Activated CD8-positive, alpha-beta memory T cell treated with anti-CD3 and anti-CD28 coated beads for 24 hours (primary cell): Measurements from ENCODE around the gene MPRIP.

Experiments
- DNase-seq: peaks from one replicate; pipeline ENCODE4 v3.0.0-alpha.2; 2020

Gene MPRIP

DNA sequence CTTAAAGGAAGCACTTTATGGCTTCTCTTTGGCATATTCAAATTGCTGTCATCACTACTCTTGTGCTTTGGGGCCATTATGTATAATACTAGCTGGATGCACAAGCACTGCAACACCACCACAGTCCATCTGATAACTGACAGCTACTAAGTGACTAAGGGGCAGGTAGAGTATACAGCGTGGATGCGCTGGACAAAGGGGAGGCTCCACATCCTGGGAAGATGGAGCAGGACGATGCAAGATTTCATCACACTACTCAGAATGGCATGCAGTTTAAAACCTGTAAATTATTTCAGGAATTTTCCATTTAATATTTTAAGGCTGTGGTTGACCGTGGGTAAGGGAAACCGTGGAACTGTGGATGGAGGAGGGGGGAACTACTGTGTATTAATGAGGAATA is 25.0 kb downstream of the MPRIP start:
- no peak for DNase-seq

DNA sequence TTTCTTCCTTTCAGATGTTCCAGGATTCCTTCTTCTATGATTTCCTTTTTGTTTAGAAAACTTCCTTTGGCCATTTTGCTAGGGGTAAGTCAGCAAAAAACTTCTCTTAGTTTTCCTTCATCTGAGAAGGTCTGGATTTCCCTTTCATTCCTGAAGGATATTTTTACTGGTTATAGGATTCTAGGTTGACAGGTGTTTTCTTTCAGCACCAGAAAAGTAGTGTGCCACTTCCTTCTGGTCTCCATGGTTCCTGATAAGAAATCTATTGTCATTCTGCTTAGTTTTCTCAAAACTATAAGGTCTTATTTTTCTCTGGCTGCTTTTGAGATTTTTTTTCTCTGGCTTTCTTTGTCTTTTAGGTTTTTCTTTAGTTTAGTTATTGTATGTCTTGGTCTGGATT is 27.6 kb downstream of the MPRIP start:
- no peak for DNase-seq

DNA sequence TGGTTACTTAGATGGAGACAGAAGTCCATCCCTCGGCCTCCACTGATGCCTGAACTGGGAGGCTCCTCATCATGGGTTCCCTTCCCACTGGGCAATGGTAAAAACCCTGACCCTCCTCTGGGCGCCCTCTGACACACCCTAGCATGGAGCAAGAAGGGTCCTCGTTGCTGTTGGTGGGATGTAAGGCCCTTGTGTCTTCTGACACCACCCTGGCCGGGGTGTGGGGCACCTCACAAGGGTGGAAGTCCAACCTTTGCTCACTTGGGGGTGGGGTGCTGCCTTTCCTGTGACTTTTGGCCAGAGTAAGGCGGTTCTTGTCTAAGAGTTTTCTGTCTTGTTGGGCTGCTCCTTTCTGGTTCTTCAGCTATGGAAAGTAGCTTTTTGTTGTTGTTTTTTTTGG is 28.7 kb downstream of the MPRIP start:
- DNase-seq = no peak

DNA sequence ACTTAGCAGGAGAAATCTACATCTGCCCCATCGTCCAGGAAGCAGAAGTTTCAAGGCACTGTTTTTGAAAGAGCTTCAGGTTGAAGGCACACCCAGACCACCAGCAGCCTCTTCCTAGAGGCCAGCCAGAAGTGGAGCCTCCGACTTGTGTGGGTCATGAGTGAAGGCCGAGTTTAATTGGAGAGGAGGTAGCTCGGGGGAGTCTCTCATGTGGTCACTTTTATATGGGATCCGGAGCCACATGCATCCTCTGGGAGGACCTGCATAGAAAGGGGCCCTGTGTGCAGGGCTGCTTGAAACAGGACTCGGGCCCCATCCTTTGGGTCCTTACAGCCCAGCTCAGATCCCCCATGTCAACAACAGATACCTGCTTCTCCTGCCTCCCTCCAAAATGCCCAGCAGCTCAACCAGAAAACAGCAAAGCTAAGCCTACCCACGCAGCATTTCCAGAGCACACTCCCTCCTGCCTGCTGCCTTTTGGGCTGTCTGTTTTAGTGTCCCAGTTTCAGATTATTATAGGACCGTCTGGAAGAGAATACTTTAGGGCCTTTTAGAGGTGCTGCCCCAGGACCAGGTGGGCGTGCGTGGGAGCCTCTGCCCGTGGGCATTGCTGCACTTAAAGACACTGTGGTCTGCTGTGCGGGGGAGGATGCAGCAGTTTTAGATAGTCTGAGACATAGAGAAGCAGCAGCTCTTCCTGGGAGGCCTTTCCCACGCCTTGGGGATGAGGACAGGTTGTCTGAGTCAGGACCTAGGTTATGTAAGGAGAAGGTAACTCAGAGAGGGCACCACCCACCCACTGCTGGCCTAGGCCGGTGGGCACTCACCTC is 29.5 kb downstream of the MPRIP start:
- DNase-seq = no peak

GRCh38 chr17:17072546-17072945 is 30.3 kb downstream of the MPRIP start:
- no peak for DNase-seq

DNA sequence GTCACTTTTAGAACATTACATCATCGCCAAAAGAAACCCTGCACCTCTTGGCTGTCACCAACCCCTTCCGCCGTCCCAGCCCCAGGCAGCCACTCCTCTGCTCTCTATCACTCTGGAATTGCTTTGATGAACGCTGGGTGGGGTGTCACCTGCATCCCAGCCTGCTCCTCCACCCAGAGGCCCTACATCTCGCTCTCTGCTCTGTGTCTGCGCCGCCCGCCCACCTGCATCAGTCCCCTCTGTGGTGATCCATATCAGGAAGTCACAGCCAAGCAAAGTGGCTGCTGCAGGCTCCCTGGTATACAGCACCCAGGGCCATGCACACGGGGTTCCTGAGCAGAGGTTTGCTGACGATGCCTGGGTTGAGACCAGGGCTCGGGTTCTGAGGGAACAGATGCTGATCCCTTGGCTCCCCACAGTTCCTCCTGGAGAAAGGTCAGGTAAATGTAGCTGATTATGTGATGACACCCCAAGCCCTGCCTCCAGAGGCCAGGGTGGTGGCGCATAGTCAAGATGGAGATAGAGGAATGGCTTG is 30.8 kb downstream of the MPRIP start:
- DNase-seq = no peak

DNA sequence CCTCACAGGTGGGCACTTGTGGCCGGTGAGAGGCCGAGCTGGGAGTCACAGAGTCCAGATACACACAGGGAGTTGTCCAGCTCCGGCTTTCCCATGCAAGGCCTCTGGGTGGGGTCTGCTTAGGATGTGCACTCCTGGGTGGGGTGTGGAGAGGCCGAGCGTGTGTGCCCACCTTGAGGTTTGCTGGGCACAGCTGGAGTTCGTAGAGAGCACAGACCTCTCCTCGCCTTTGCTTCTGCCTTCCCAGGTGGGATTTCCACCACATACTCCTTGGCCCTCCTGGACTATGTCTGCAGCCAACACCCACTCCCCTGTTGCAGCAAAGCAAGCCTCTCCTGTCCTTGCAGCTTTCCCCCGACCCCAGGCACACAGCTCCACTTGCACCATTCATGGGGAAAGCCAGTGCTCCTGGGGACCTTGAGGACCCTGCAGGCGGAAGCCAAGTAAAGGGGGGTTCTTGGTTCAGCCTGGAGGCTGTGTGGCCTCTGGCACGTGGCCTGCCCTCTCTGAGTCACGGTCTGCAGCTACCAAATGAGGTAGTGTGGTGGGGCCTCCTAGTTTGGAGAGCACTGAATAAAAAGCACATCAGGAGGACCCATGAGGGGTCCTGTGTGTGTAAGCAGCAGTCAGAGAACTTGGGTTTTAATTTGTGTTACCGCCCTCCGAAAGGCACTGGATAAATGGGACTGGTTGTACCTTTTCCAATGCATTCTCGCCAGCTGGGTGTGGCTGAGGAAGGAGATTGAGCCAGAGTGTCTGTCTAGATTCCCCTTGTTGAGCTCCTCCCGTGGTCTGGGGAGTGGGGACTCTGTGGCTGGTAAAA is 31.5 kb downstream of the MPRIP start:
- DNase-seq = no peak

- no peak for DNase-seq
Measured at GRCh38 chr17:17075125-17075781, 33.0 kb downstream of the MPRIP start.

- DNase-seq = no peak
Measured at GRCh38 chr17:17076066-17076465, 33.8 kb downstream of the MPRIP start.

DNA sequence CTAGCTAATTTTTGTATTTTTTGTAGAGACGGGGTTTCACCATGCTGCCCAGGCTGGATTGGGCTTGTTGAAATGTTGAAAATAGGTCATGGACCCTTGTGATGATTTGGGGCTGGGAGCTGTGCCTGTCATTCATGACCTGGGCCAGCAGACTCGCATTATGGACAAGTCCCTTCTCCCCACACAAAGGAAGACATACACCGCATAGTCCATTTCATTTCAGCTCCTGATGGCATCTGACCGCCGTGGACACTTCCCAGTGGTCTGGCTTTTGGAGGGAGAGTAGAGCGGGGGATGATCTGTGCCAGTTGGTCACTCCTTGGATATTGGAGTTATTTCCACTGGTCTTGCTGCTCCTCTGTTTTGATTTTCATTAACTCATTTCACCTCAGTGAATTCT is 34.8 kb downstream of the MPRIP start:
- no peak for DNase-seq

- DNase-seq = no peak
Measured at GRCh38 chr17:17077861-17078732, 35.8 kb downstream of the MPRIP start.

GRCh38 chr17:17078832-17079231 is 36.6 kb downstream of the MPRIP start:
- DNase-seq = no peak

- no peak for DNase-seq
Measured at GRCh38 chr17:17079336-17079735, 37.1 kb downstream of the MPRIP start.

GRCh38 chr17:17079761-17080160 is 37.5 kb downstream of the MPRIP start:
- DNase-seq = no peak

- DNase-seq = no peak
Measured at GRCh38 chr17:17080181-17080631, 37.9 kb downstream of the MPRIP start.

- DNase-seq = no peak
Measured at GRCh38 chr17:17080781-17081180, 38.5 kb downstream of the MPRIP start.

- no peak for DNase-seq
Measured at GRCh38 chr17:17081304-17081940, 39.2 kb downstream of the MPRIP start.

- DNase-seq = no peak
Measured at GRCh38 chr17:17082878-17083277, 40.6 kb downstream of the MPRIP start.

DNA sequence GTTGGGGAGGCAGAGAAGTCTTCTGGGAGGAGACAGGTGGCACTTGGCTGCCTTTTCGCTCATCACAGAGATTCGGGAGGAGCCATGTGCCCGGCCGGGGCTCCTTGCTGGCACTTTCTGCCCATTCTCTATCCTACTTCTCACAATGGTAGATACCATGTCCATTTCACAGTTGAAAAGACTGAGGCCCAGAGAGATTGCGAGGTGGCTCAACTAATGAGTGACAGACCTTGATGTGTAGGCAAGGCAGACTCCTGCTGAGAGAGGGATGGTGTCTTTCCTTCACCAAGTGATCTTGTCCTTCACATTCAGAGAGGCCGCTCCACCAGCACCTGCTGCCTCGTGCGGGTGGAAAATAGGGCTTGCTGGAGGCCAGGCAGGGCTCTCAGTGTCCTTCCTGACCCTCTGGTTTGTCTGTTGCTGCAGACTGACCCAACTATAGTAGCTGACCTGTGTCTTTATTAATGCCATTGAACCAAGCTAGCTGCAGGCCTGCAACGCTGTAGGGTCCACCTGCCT is 42.1 kb downstream of the MPRIP start:
- no peak for DNase-seq

DNA sequence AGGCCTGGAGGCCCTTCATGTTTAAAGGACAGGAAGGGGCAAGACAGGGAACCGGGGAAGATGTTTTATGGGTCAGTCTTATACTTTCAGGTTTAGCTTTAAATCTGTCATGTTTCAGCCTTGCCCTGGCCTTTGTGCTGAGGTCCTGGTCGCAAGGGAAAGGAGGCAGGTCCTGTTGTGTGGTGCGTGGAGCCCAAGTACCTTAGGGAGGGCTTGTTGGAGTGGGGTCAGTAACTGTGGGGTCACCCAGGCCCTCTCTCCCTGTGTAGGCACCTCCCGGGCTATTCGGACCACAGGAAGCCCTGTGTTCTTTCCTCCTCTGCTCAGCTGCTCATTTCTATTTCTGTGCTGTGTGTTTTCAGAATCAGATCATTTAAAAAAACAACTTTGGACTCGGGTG is 42.7 kb downstream of the MPRIP start:
- no peak for DNase-seq

DNA sequence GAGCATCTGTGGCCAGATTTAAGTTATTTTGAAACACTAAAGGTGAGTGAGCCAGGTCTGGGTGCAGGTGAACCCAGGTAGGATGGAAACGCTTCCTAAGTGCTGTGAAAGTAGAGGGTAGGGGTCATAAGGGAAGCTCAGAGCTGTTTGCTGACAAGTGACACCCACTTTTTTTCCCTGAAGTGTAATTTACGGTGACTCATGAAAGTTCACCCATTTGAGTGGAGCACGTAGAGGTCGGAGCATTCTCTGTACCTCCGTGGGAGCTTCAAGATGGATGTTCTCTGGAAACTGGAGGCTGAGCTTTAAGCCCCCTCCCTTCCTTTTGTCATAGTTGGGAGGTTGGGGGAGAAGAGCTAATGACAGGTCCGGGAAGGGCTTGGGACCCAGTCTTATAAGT is 44.3 kb downstream of the MPRIP start:
- no peak for DNase-seq
